Measurements from ENCODE around the gene FBXO11. TPM values are rescaled to one million over a fixed set of nuclear protein-coding genes. Genes with fewer than 3 reads are reported as not detected.
A peak's percentile ranks its signal among the peaks of the same experiment; 100 is the strongest.

FBXO11 gene
- total RNA-seq: 10 to 100 TPM; 31.0 to 39.4 (median 34.9) TPM
- polyA plus RNA-seq: 10 to 100 TPM; 16.3 to 30.8 (median 21.3) TPM
- long read RNA-seq, donor 1, full-length matches to known transcripts: 13 of 20 reads
- long read RNA-seq, donor 1, partial matches to known transcripts: 4 of 20 reads
- long read RNA-seq, donor 1, other reads (novel, unspliced or antisense): 3 of 20 reads
- long read RNA-seq, donor 2, full-length matches to known transcripts: 29 of 40 reads
- long read RNA-seq, donor 2, partial matches to known transcripts: 4 of 40 reads
- long read RNA-seq, donor 2, other reads (novel, unspliced or antisense): 7 of 40 reads

- H3K36me3 ChIP-seq (ENCODE audit: insufficient read depth in 1 of 2, low read depth in 1 of 2): no peaks in the 10 kb centered on the region
- H3K9me3 ChIP-seq: no peaks in the 10 kb centered on the region
- 0 to 1% (median 0%) methylated on average over 36 to 53 of the region's 54 CpGs for WGBS, 3 donors
- TF ChIP-seq CTCF (IDR thresholded peaks at IDR 0.05): peak; percentile 56
- peaks cover 20% of the 10 kb centered on the region for H3K4me1 ChIP-seq
- H3K27me3 ChIP-seq (ENCODE audit: insufficient read depth in 3 of 3, low read length in 2 of 3): no peaks in the 10 kb centered on the region
- ATAC-seq: peak; percentile 91 to 95 (median 92)
- peak; percentile 94 to 97 for DNase-seq
- H3K27ac ChIP-seq: peak within 1 kb of the TSS; percentile 98
- H3K4me3 ChIP-seq: peak within 1 kb of the TSS; percentile 98
- intact Hi-C loops (cut with DNase I): loop anchor here (5.0 to 10.0 kb wide), 4 partner anchors 122 to 516 kb away; partner anchors contain the start of gene MSH6 (in 2 of the 2)
Measured at GRCh38 chr2:47906157-47907038, at the start of gene FBXO11. TSS of gene FBXO11 (minus strand) at chr2:47906498. CDS start at chr2:47905720, 778 bp downstream.

- WGBS, 3 donors: 12 to 50% (median 16%) methylated on average over 1 to 2 of the region's 2 CpGs
- no peaks in the 10 kb centered on the region for H3K27me3 ChIP-seq (ENCODE audit: insufficient read depth in 3 of 3, low read length in 2 of 3)
Measured at GRCh38 chr2:47950340-47951301, 44.3 kb upstream of the FBXO11 start.

GRCh38 chr2:47946593-47946992 is 40.3 kb upstream of the FBXO11 start:
- Histone ChIP-seq H3K4me3 (no peak overlapping the region), H3K27ac (no peak overlapping the region), H3K9me3 (no peaks in the 10 kb centered on the region), H3K4me1 (peaks cover 7% of the 10 kb centered on the region), H3K36me3 (ENCODE audit: insufficient read depth in 1 of 2, low read depth in 1 of 2) (no peaks in the 10 kb centered on the region), H3K27me3 (ENCODE audit: insufficient read depth in 3 of 3, low read length in 2 of 3) (no peaks in the 10 kb centered on the region)
- WGBS, 3 donors: 34 to 40% (median 35%) methylated on average over 5 of the region's 5 CpGs
- DNase-seq: no peak
- intact Hi-C loops (cut with DNase I): no loop called here
- TF ChIP-seq CTCF (IDR thresholded peaks at IDR 0.05): no peak
- peak in 2 of 4 donors; percentile 60 to 65 for ATAC-seq

More at GRCh38 chr2:47950340-47951301, 44.3 kb upstream of the FBXO11 start:
- no peak for TF ChIP-seq CTCF (IDR thresholded peaks at IDR 0.05)
- intact Hi-C loops (cut with DNase I): no loop called here
- ATAC-seq (no peak), DNase-seq (no peak)
- no peak overlapping the region for H3K4me3 ChIP-seq
- H3K9me3 ChIP-seq: no peaks in the 10 kb centered on the region
- H3K27ac ChIP-seq: no peak overlapping the region
- peaks cover 7% of the 10 kb centered on the region for H3K4me1 ChIP-seq
- H3K36me3 ChIP-seq (ENCODE audit: insufficient read depth in 1 of 2, low read depth in 1 of 2): no peaks in the 10 kb centered on the region

GRCh38 chr2:47945046-47945781 is 38.9 kb upstream of the FBXO11 start:
- no peak for ATAC-seq
- Histone ChIP-seq H3K27ac (no peak overlapping the region), H3K4me1 (peaks cover 7% of the 10 kb centered on the region), H3K27me3 (ENCODE audit: insufficient read depth in 3 of 3, low read length in 2 of 3) (no peaks in the 10 kb centered on the region), H3K4me3 (no peak overlapping the region), H3K36me3 (ENCODE audit: insufficient read depth in 1 of 2, low read depth in 1 of 2) (no peaks in the 10 kb centered on the region), H3K9me3 (no peaks in the 10 kb centered on the region)
- intact Hi-C loops (cut with DNase I): no loop called here
- no peak for TF ChIP-seq CTCF (IDR thresholded peaks at IDR 0.05)
- WGBS, 3 donors: 83 to 89% (median 84%) methylated on average over 9 of the region's 9 CpGs
- no peak for DNase-seq

All from psoas muscle (tissue), 8 donors.